Left ventricle myocardium inferior (tissue), 1 donor: ENCODE data around the gene SMTN. TPM values are rescaled to one million over a fixed set of nuclear protein-coding genes. Genes with fewer than 3 reads are reported as not detected.
"Not testable (repeated sequence)": the region's sequence is repeated elsewhere in the genome, so short reads cannot be mapped to it uniquely, and the experiment has no call there.

Experiments used
- DNase-seq: peaks from one replicate; pipeline ENCODE4 v3.0.0-alpha.2; 2020
- H3K27ac ChIP-seq: fragments of 200-600 bp; replicated peaks from 2 replicates; pipeline ENCODE4 v1.8.0; 2021
- H3K27me3 ChIP-seq: fragments of 200-600 bp; 2 replicates; pipeline ENCODE4 v1.8.0; 2021; ENCODE audit warnings: low read depth
- H3K36me3 ChIP-seq: fragments of 200-600 bp; 2 replicates; pipeline ENCODE4 v1.8.0; 2021
- H3K4me1 ChIP-seq: fragments of 200-600 bp; 2 replicates; pipeline ENCODE4 v1.8.0; 2021
- H3K4me3 ChIP-seq: fragments of 200-600 bp; 2 replicates; pipeline ENCODE4 v1.8.0; 2021; ENCODE audit warnings: mild to moderate bottlenecking, moderate library complexity
- H3K9me3 ChIP-seq: fragments of 200-600 bp; replicated peaks from 2 replicates; pipeline ENCODE4 v1.8.0; 2021
- CTCF ChIP-seq: fragments of 200-600 bp; IDR thresholded peaks from 2 replicates; pipeline ENCODE4 v1.8.0; 2021; ENCODE audit warnings: antibody characterized with exemption, mild to moderate bottlenecking, borderline replicate concordance
- intact Hi-C: fragments of 100-400 bp; cut with micrococcal nuclease; formaldehyde crosslinking; loops from one replicate; pipeline ENCODE4 v1.11.0; 2022
- total RNA-seq: library from RNA; stranded (reverse); fragmentation: NEBNext Ultra II Directional; extraction: Animal tissue kit (Norgen Biotek cat#: 25700); gene quantifications from one replicate; pipeline ENCODE4 v1.2.1, GENCODE V29; 2021
- donor health status: DM: no; HTN: yes; CAD: no; lungs with severe emphysema.

Gene SMTN
- total RNA-seq, 1 donor from 2014 or later, result 245 TPM

- no peaks in the 10 kb centered on the region for H3K27me3 ChIP-seq
- H3K4me3 ChIP-seq, result peak overlapping the region; percentile 85
- intact Hi-C loops, result no loop called here
- peaks cover 37% of the 10 kb centered on the region for H3K36me3 ChIP-seq
- no peak for TF ChIP-seq CTCF
- no peaks in the 10 kb centered on the region for H3K9me3 ChIP-seq
- peaks cover 54% of the 10 kb centered on the region for H3K4me1 ChIP-seq
- DNase-seq, result no peak
- peak overlapping the region; percentile 95 for H3K27ac ChIP-seq
Observed at GRCh38 chr22:31106731-31107177, 25.6 kb downstream of the SMTN start.

DNA sequence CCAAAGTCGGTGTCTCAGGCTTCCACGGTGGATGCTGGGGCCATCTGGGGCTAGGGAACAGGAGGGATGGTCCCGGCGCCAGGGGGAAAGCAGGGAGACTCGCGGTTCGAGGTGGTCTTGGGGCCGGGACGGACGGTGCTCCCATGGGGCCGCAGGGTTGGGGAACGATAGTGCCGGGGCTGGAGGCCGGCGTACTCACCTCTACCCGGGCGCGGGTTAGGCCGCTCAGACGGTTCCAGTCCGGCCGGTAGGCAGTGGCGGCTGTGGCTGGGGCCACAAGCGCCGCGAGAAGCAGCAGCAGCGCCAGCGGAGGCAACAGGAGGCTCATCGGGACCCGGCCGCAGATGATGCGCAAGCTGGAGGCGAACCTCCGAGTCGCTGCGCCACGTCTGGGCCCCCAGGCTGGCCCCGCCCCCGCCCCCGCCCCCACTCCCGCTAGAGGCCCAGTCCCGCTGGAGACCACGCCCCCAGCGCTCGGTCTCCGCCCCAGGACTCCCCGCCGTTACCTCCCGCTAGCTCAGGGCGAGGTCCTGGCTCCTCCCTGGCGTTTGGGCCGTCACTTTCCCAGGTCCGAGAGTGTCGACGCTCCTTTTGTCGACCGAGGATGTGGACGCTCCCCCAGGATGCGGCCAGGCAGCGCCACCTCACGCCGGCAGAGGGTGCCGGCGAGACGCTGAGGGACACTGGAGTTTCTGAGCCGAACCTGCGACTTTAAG is 26.2 kb downstream of the SMTN start, which contains the start of gene SELENOM:
TSS of gene SELENOM (minus strand) at position 391 of the 716 bp plus-strand sequence. CDS start at position 328, 63 bp downstream.
- Histone ChIP-seq H3K9me3 (no peaks in the 10 kb centered on the region), H3K36me3 (peaks cover 31% of the 10 kb centered on the region), H3K27me3 (no peaks in the 10 kb centered on the region), H3K4me3 (peak within 1 kb of the TSS; percentile 85), H3K27ac (peak within 1 kb of the TSS; percentile 95), H3K4me1 (peaks cover 48% of the 10 kb centered on the region)
- TF ChIP-seq CTCF, result peak; percentile 96
- intact Hi-C loops, result no loop called here
- DNase-seq, result peak; percentile 97

- no peak for DNase-seq
- H3K9me3 ChIP-seq, result no peaks in the 10 kb centered on the region
- H3K27me3 ChIP-seq, result no peaks in the 10 kb centered on the region
- H3K4me3 ChIP-seq, result peak overlapping the region; percentile 85
- no peak for TF ChIP-seq CTCF
- peak overlapping the region; percentile 95 for H3K27ac ChIP-seq
- intact Hi-C loops, result no loop called here
- peaks cover 43% of the 10 kb centered on the region for H3K4me1 ChIP-seq
- peaks cover 26% of the 10 kb centered on the region for H3K36me3 ChIP-seq
Observed at GRCh38 chr22:31107894-31108218, 26.7 kb downstream of the SMTN start.

DNA sequence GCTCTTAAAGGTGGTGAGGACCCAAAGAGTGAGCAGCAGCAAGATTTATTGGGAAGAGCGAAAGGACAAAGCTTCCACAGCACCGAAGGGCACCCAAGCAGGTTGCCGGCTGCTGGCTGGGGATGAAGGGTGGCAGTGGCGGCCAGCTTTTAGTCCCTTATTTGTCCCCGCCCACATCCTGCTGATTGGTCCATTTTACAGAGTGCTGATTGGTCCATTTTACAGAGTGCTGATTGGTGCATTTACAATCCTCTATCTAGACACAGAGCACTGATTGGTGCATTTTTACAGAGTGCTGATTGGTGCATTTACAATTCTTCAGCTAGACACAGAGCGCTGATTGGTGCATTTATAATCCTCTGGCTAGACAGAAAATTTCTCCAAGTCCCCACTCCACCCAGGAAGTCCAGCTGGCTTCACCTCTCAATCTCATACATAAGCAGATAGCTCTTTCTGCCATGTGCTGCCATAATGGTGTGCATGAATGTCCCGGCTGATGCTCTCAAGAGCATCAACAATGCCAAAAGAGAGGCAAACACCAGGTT is 31.5 kb downstream of the SMTN start:
- H3K27ac ChIP-seq, DNase-seq, H3K27me3 ChIP-seq, H3K36me3 ChIP-seq, H3K4me3 ChIP-seq, H3K4me1 ChIP-seq, H3K9me3 ChIP-seq: not testable (repeated sequence)
- intact Hi-C loops, result loop anchor here (5.0 kb wide), 1 partner anchor 35 kb away; no protein-coding TSS in a partner anchor

GRCh38 chr22:31118046-31118820 is 37.1 kb downstream of the SMTN start:
- intact Hi-C loops, result no loop called here
- no peaks in the 10 kb centered on the region for H3K36me3 ChIP-seq
- no peak overlapping the region for H3K4me3 ChIP-seq
- no peaks in the 10 kb centered on the region for H3K9me3 ChIP-seq
- DNase-seq, result no peak
- no peak for TF ChIP-seq CTCF
- peaks cover 46% of the 10 kb centered on the region for H3K4me1 ChIP-seq
- H3K27me3 ChIP-seq, result no peaks in the 10 kb centered on the region
- H3K27ac ChIP-seq, result peak overlapping the region; percentile 93
